Measurements from ENCODE around the gene SPTLC1. TPM values are rescaled to one million over a fixed set of nuclear protein-coding genes. Genes with fewer than 3 reads are reported as not detected.

SPTLC1 gene
- total and polyA plus RNA-seq, 2 of the 8 experiments (the other 6 are each of a cell fraction or from before 2014, with no cell fraction given): 34.2 to 62.1 TPM

GRCh38 chr9:91991721-91992341 lies 123.4 kb downstream of the SPTLC1 start:
- Histone ChIP-seq H3K9me3 (ENCODE audit: insufficient read depth in 2 of 2, low read depth in 1 of 2, low read length in 1 of 2) (no peaks in the 10 kb centered on the region), H3K36me3 (ENCODE audit: control insufficient read depth in 2 of 4, insufficient read depth in 4 of 4, low read length in 3 of 4) (no peaks in the 10 kb centered on the region), H2AFZ (ENCODE audit: low read length) (no peak overlapping the region), H3K27ac (ENCODE audit: low read depth, low read length) (no peak overlapping the region), H3K27me3 (replicated peaks in 1 of 4; ENCODE audit: control insufficient read depth in 3 of 4, extremely low read depth in 1 of 4, insufficient read depth in 3 of 4, low read length in 3 of 4) (no peaks in the 10 kb centered on the region), H3K4ac (replicated peaks; ENCODE audit: insufficient read length, low read depth, low read length) (no peak overlapping the region), H3K23ac (ENCODE audit: insufficient read length) (no peak overlapping the region), H2BK5ac (ENCODE audit: low read depth, low read length) (no peak overlapping the region), H4K8ac (ENCODE audit: extremely low read depth, insufficient read depth, low read length) (no peak overlapping the region), H4K5ac (ENCODE audit: insufficient read length, low read depth, low read length) (no peak overlapping the region), H3K79me1 (ENCODE audit: low read depth, low read length) (no peaks in the 10 kb centered on the region), H2BK12ac (ENCODE audit: low read depth, low read length) (no peak overlapping the region), H3K4me1 (replicated peaks in 1 of 4; ENCODE audit: control insufficient read depth in 3 of 4, insufficient read depth in 4 of 4, low read length in 3 of 4) (no peaks in the 10 kb centered on the region), H3K14ac (ENCODE audit: insufficient read length) (no peak overlapping the region), H3K56ac (replicated peaks; ENCODE audit: insufficient read length, low read depth, low read length) (no peak overlapping the region), H2AK5ac (ENCODE audit: low read depth, low read length) (no peak overlapping the region), H3K4me2 (ENCODE audit: insufficient read depth in 1 of 2, low read depth in 2 of 2, low read length in 2 of 2) (no peak overlapping the region), H3K4me3 (ENCODE audit: extremely low read depth in 1 of 4, insufficient read depth in 2 of 4, low read depth in 3 of 4, low read length in 4 of 4) (no peak overlapping the region), H4K20me1 (replicated peaks in 1 of 2; ENCODE audit: control insufficient read depth in 1 of 2, insufficient read depth in 2 of 2, low read length in 2 of 2) (no peaks in the 10 kb centered on the region), H2BK15ac (ENCODE audit: low read length) (no peak overlapping the region), H3K23me2 (ENCODE audit: low read depth, low read length) (no peaks in the 10 kb centered on the region), H2BK20ac (ENCODE audit: low read length) (no peak overlapping the region), H2BK120ac (replicated peaks; ENCODE audit: low read depth, low read length) (no peak overlapping the region), H3K18ac (ENCODE audit: extremely low read depth, low read length) (no peak overlapping the region), H3K9ac (replicated peaks in 1 of 4; ENCODE audit: extremely low read depth in 1 of 4, low read depth in 3 of 4, low read length in 3 of 4) (no peak overlapping the region), H4K91ac (replicated peaks; ENCODE audit: insufficient read length, low read length) (no peak overlapping the region), H3K79me2 (ENCODE audit: control insufficient read depth in 1 of 2, insufficient read depth in 2 of 2, low read length in 2 of 2) (no peaks in the 10 kb centered on the region)
- POLR2A ChIA-PET (ENCODE audit: partially characterized antibody): no interaction called here
- CTCF ChIA-PET (ENCODE audit: partially characterized antibody): interaction anchor here (0.7 to 2.4 kb wide), 6 partner anchors 11 to 265 kb away, joined by 4 to 8 read pairs (median 4); partner anchors contain the start of gene ROR2
- WGBS, 2 experiments (ENCODE audit: extremely low coverage in 1 of 2, insufficient coverage in 1 of 2, insufficient read length in 1 of 2, insufficient replicate concordance in 2 of 2, low coverage in 1 of 2, low lambda C conversion rate in 2 of 2, missing lambda C conversion rate in 1 of 2): 96% methylated on average over 20 of the region's 20 CpGs; no CpG with 5 or more reads in 1 of the 2 experiments
- DNase-seq (ENCODE audit: low read depth in 1 of 2, low spot score in 2 of 2): peak in 1 of 2 experiments; percentile 27
- no peak for FAIRE-seq
